ENCODE results near the gene SLC17A6.

Gene SLC17A6

GRCh38 chr11:22390283-22390655, 52.1 kb downstream of the SLC17A6 start:
- no peak for DNase-seq

- no peak for DNase-seq
These were observed 54.4 kb downstream of the SLC17A6 start for GRCh38 chr11:22392561-22392960.

GRCh38 chr11:22405377-22405776, 67.2 kb downstream of the SLC17A6 start:
- no peak for DNase-seq

GRCh38 chr11:22407267-22407666, 69.1 kb downstream of the SLC17A6 start:
- no peak for DNase-seq

- DNase-seq: no peak
These were observed 69.7 kb downstream of the SLC17A6 start for GRCh38 chr11:22407921-22408320.

GRCh38 chr11:22415476-22415875, 77.3 kb downstream of the SLC17A6 start:
- DNase-seq: no peak

- DNase-seq: no peak
These were observed 78.3 kb downstream of the SLC17A6 start for GRCh38 chr11:22416462-22416861.

GRCh38 chr11:22426915-22427314, 88.7 kb downstream of the SLC17A6 start:
- DNase-seq: no peak

All from stimulated activated CD4-positive, alpha-beta T cell treated with anti-CD3 and anti-CD28 coated beads, Interleukin-1b, Interleukin-23, amount 100 ng/mL, for 48 hours (primary cell).